Stomach (tissue), 9 donors: ENCODE data around the gene FAM3B. TPM values are rescaled to one million over a fixed set of nuclear protein-coding genes. Genes with fewer than 3 reads are reported as not detected.
A peak's percentile ranks its signal among the peaks of the same experiment; 100 is the strongest.

Experiments
- DNase-seq, 2 donors: peaks; one replicate each; pipeline versions ENCODE4 v3.0.0 to v3.0.0-alpha.2; 2013 to 2019
- H3K27ac ChIP-seq, 5 donors: fragments of 200-600 bp in 4 of 5; sonication (generic) in 4 of 5; one replicate each; pipeline ENCODE4 v1.5.1; 2013 to 2019; ENCODE audit warnings: mild to moderate bottlenecking in 1 of 5, moderate library complexity in 1 of 5
- H3K27me3 ChIP-seq, 3 donors: fragments of 200-600 bp; sonication (generic); one replicate each; pipeline ENCODE4 v1.5.1; 2017 to 2019; ENCODE audit warnings: mixed run types in 1 of 3
- H3K36me3 ChIP-seq, 4 donors: fragments of 200-600 bp; sonication (generic); 1 replicate in 3 of 4; 2 replicates in 1 of 4; pipeline ENCODE4 v1.5.1; 2016 to 2019
- H3K4me1 ChIP-seq, 4 donors: fragments of 200-600 bp; sonication (generic); one replicate each; pipeline ENCODE4 v1.5.1; 2016 to 2019
- H3K4me3 ChIP-seq, 4 donors: fragments of 200-600 bp; sonication (generic) in 3 of 4; one replicate each; pipeline ENCODE4 v1.5.1; 2016 to 2019; ENCODE audit warnings: mild to moderate bottlenecking in 1 of 4
- H3K9me3 ChIP-seq, 4 donors: fragments of 200-600 bp; sonication (generic); one replicate each; pipeline ENCODE4 v1.5.1; 2016 to 2019
- CTCF ChIP-seq, 7 experiments: fragments of 450-650 bp in 4 of 7; fragments of 200-600 bp in 3 of 7; sonication (generic) in 3 of 7; IDR thresholded peaks; one replicate each; pipeline ENCODE4 v1.5.1; 2016 to 2019; ENCODE audit warnings: antibody characterized with exemption in 7 of 7, control low read depth in 2 of 7, mild to moderate bottlenecking in 1 of 7
- EP300 ChIP-seq: sonication (generic); formaldehyde crosslinking; IDR thresholded peaks from one replicate; pipeline ENCODE4 v1.6.1; 2017; ENCODE audit warnings: antibody characterized with exemption
- POLR2A ChIP-seq, 4 donors: fragments of 450-650 bp; IDR thresholded peaks; one replicate each; pipeline ENCODE4 v1.6.1; 2016; ENCODE audit warnings: antibody characterized with exemption in 4 of 4, control low read depth in 2 of 4, mild to moderate bottlenecking in 1 of 4, moderate library complexity in 1 of 4
- POLR2AphosphoS5 ChIP-seq, 3 donors: sonication (generic); formaldehyde crosslinking; IDR thresholded peaks; one replicate each; pipeline ENCODE4 v1.6.1; 2016; ENCODE audit warnings: antibody characterized with exemption in 3 of 3
- WGBS, 5 donors: extraction: QIAGEN DNeasy Blood & Tissue Kit in 3 of 5; methylation state at CpG; one replicate each; pipeline versions ENCODE4 v1.1.5 to v1.1.7; 2013 to 2018; 5-methylcytosine and 5-hydroxymethylcytosine counted together
- intact Hi-C: fragments of 100-400 bp; cut with DNase I; formaldehyde crosslinking; loops from one replicate; pipeline ENCODE4 v1.15.1; 2023; ENCODE audit warnings: low total_unique reads
- polyA plus RNA-seq, 3 donors: library from polyadenylated mRNA; stranded (reverse); fragments of 200-250 nt; gene quantifications; one replicate each; pipeline ENCODE4 v1.2.3, GENCODE V29; 2013
- total RNA-seq, 5 donors: library from RNA; depleted of rRNA; stranded (reverse); fragments of >200 nt; gene quantifications; one replicate each; pipeline versions ENCODE4 v1.1.0 to v1.2.3, GENCODE V29; 2014 to 2016
- donor health status: healthy with polysubstance abuse.
- donor health status: Bipolar disorder and iron deficiency.
- donor health status: healthy.

FAM3B gene
- total and polyA plus RNA-seq, 8 donors = 12.3 to 103 (median 89.0) TPM; not detected in 1

GRCh38 chr21:41360072-41360821, 43.6 kb downstream of the FAM3B start:
- H3K9me3 ChIP-seq = no peaks in the 10 kb centered on the region
- no peaks in the 10 kb centered on the region for H3K27me3 ChIP-seq
- intact Hi-C loops = loop anchor here (10.0 kb wide), 1 partner anchor 75 kb away; no protein-coding TSS in a partner anchor
- WGBS, 5 donors = 53 to 59% (median 56%) methylated on average over 13 to 22 of the region's 22 CpGs
- DNase-seq = peak; percentile 65 to 79
- no peaks in the 10 kb centered on the region for H3K36me3 ChIP-seq
- H3K4me1 ChIP-seq = peaks cover 8 to 53% (median 30%) of the 10 kb centered on the region in 4 donors
- no peak for TF ChIP-seq EP300
- no peak for TF ChIP-seq POLR2A (IDR thresholded peaks at IDR 0.05)
- TF ChIP-seq POLR2AphosphoS5 (IDR thresholded peaks at IDR 0.05) = peak in 1 of 3 donors; percentile 12
- TF ChIP-seq CTCF (IDR thresholded peaks at IDR 0.05) = peak in 5 of 7 experiments; percentile 21 to 67 (median 37)
- no peak overlapping the region for H3K4me3 ChIP-seq
- peak overlapping the region; percentile 62 to 92 (median 84) for H3K27ac ChIP-seq

- DNase-seq = no peak
- no peaks in the 10 kb centered on the region for H3K27me3 ChIP-seq
- H3K4me3 ChIP-seq = peak overlapping the region; percentile 29 to 43 (median 32)
- intact Hi-C loops = loop anchor here (10.0 kb wide), 1 partner anchor 76 kb away; no protein-coding TSS in a partner anchor
- TF ChIP-seq POLR2A (IDR thresholded peaks at IDR 0.05) = no peak
- TF ChIP-seq EP300 = no peak
- TF ChIP-seq CTCF (IDR thresholded peaks at IDR 0.05) = no peak
- no peak for TF ChIP-seq POLR2AphosphoS5 (IDR thresholded peaks at IDR 0.05)
- 64 to 86% (median 66%) methylated on average over 13 to 16 of the region's 16 CpGs for WGBS, 5 donors
- H3K36me3 ChIP-seq = no peaks in the 10 kb centered on the region
- peak overlapping the region; percentile 78 to 92 (median 84) for H3K27ac ChIP-seq
- H3K9me3 ChIP-seq = no peaks in the 10 kb centered on the region
- peaks cover 9 to 62% (median 30%) of the 10 kb centered on the region in 4 donors for H3K4me1 ChIP-seq
Observed at GRCh38 chr21:41361053-41361785, 44.6 kb downstream of the FAM3B start.

GRCh38 chr21:41361786-41362604, 45.4 kb downstream of the FAM3B start, which contains the start of gene MX2:
MX2 (plus strand) TSS chr21:41362027; CDS start chr21:41376907, 14,880 bp downstream.
- Histone ChIP-seq H3K36me3 (no peaks in the 10 kb centered on the region), H3K27ac (peak within 1 kb of the TSS; percentile 78 to 92 (median 84)), H3K9me3 (no peaks in the 10 kb centered on the region), H3K4me1 (peaks cover 13 to 70% (median 36%) of the 10 kb centered on the region in 4 donors), H3K4me3 (peak within 1 kb of the TSS; percentile 29 to 43 (median 32)), H3K27me3 (no peaks in the 10 kb centered on the region)
- intact Hi-C loops = loop anchor here (10.0 kb wide), 1 partner anchor 77 kb away; no protein-coding TSS in a partner anchor
- peak; percentile 66 to 92 for DNase-seq
- TF ChIP-seq POLR2A (IDR thresholded peaks at IDR 0.05) = peak in 1 of 4 donors; percentile 4
- peak in 2 of 3 donors; percentile 75 to 83 for TF ChIP-seq POLR2AphosphoS5 (IDR thresholded peaks at IDR 0.05)
- no peak for TF ChIP-seq EP300
- WGBS, 5 donors = 17 to 28% (median 19%) methylated on average over 24 of the region's 24 CpGs

- H3K4me3 ChIP-seq = peak overlapping the region; percentile 29 to 43 (median 32)
- DNase-seq = no peak
- intact Hi-C loops = loop anchor here (10.0 kb wide), 1 partner anchor 78 kb away; no protein-coding TSS in a partner anchor
- H3K27ac ChIP-seq = peak overlapping the region; percentile 78 to 92 (median 84)
- no peaks in the 10 kb centered on the region for H3K9me3 ChIP-seq
- peaks cover 0 to 2% (median 0%) of the 10 kb centered on the region in 4 donors for H3K36me3 ChIP-seq
- 79 to 90% (median 87%) methylated on average over 16 of the region's 16 CpGs for WGBS, 5 donors
- peaks cover 13 to 78% (median 43%) of the 10 kb centered on the region in 4 donors for H3K4me1 ChIP-seq
- TF ChIP-seq POLR2A (IDR thresholded peaks at IDR 0.05) (no peak), POLR2AphosphoS5 (IDR thresholded peaks at IDR 0.05) (no peak), EP300 (no peak), CTCF (IDR thresholded peaks at IDR 0.05) (no peak)
- H3K27me3 ChIP-seq = no peaks in the 10 kb centered on the region
Observed at GRCh38 chr21:41362605-41363369, 46.2 kb downstream of the FAM3B start.
